Panc1 (cell line): ENCODE measurements around the gene MCMBP. TPM values are rescaled to one million over a fixed set of nuclear protein-coding genes. Genes with fewer than 3 reads are reported as not detected.

ENCODE experiments used
- ATAC-seq: fragments of 200-7000 bp; cut with Tn5 transposase; 2 replicates; pipeline ENCODE4 v1.9.1; 2020; ENCODE audit warnings: mild to moderate bottlenecking, moderate library complexity
- BruUV-seq: library from RNA; stranded (reverse); fragments of 400-500 nt; replicated peaks from 2 replicates; lab custom pipeline; 2021; lab: Mats Ljungman, UMichigan
- CTCF ChIA-PET: fragments of 300-600 bp; sonication (Branson Sonifier 250); formaldehyde crosslinking; loops from one replicate; lab custom pipeline; 2022; ENCODE audit warnings: antibody characterized with exemption; lab: Charles Lee
- POLR2A ChIA-PET: fragments of 300-600 bp; sonication (Branson Sonifier 250); formaldehyde crosslinking; loops from one replicate; lab custom pipeline; 2022; ENCODE audit warnings: antibody characterized with exemption; lab: Charles Lee
- DNase-seq: peaks from one replicate; pipeline ENCODE4 v3.0.0-alpha.2; 2010; ENCODE audit warnings: low read depth, low spot score
- H3K27ac ChIP-seq: 2 replicates; pipeline ENCODE4 v1.5.1; 2011; ENCODE audit warnings: mild to moderate bottlenecking, low read length, inconsistent platforms
- H3K27me3 ChIP-seq: fragments of 200-500 bp; sonication (Bioruptor generic); 2 replicates; pipeline ENCODE4 v1.6.0; 2014; ENCODE audit warnings: low read length, inconsistent platforms; ENCODE audit not compliant: control insufficient read depth, insufficient read depth
- H3K36me3 ChIP-seq: fragments of 200-500 bp; sonication (Bioruptor generic); 2 replicates; pipeline ENCODE4 v1.5.1; 2014; ENCODE audit warnings: inconsistent platforms, mild to moderate bottlenecking, low read length, moderate library complexity; ENCODE audit not compliant: control insufficient read depth, insufficient read depth
- H3K4me1 ChIP-seq: 2 replicates; pipeline ENCODE4 v1.5.1; 2011; ENCODE audit warnings: inconsistent platforms, mild to moderate bottlenecking, low read length, moderate library complexity; ENCODE audit not compliant: control insufficient read depth, insufficient read depth
- H3K4me3 ChIP-seq, 2 experiments: 2 replicates each; pipeline ENCODE4 v1.5.1; 2011 to 2012; ENCODE audit warnings: low read depth in 2 of 2, low read length in 2 of 2, mild to moderate bottlenecking in 2 of 2, inconsistent platforms in 1 of 2, moderate library complexity in 1 of 2
- H3K9me3 ChIP-seq: fragments of 200-500 bp; sonication (Bioruptor generic); 2 replicates; pipeline ENCODE4 v1.5.1; 2014; ENCODE audit warnings: low read depth, mild to moderate bottlenecking, inconsistent platforms, low read length, moderate library complexity; ENCODE audit not compliant: control insufficient read depth, insufficient read depth
- CTCF ChIP-seq: fragments of 450-650 bp; IDR thresholded peaks from 2 replicates; pipeline ENCODE4 v1.5.1; 2017; ENCODE audit warnings: mild to moderate bottlenecking
- POLR2AphosphoS5 ChIP-seq: IDR thresholded peaks from 2 replicates; pipeline ENCODE4 v1.6.1; 2012; ENCODE audit warnings: mild to moderate bottlenecking, low read depth, low read length, moderate library complexity
- REST ChIP-seq, 2 experiments: IDR thresholded peaks; 2 replicates each; pipeline ENCODE4 v1.6.1; 2011 to 2012; ENCODE audit warnings: low read depth in 2 of 2, control low read depth in 1 of 2, low read length in 1 of 2, mild to moderate bottlenecking in 1 of 2, moderate library complexity in 1 of 2; ENCODE audit not compliant: insufficient read depth in 1 of 2
- SIN3A ChIP-seq: IDR thresholded peaks from 2 replicates; pipeline ENCODE4 v1.6.1; 2012; ENCODE audit warnings: low read depth, mild to moderate bottlenecking, low read length, moderate library complexity, borderline replicate concordance; ENCODE audit not compliant: insufficient read depth
- TCF7L2 ChIP-seq: IDR thresholded peaks from 2 replicates; pipeline ENCODE4 v1.6.1; 2011; ENCODE audit warnings: mild to moderate bottlenecking, low read depth, low read length, inconsistent platforms
- in situ Hi-C: cut with HindIII; loops from 2 replicates; pipeline ENCODE4 v1.10.0; 2016; ENCODE audit warnings: low sequenced_read_pairs, low pct_unique_long_range_greater_than_20kb
- intact Hi-C: fragments of 100-400 bp; cut with micrococcal nuclease; formaldehyde crosslinking; loops from one replicate; pipeline ENCODE4 v1.10.0; 2022; ENCODE audit not compliant: unreplicated experiment
- total RNA-seq: library from RNA; stranded (reverse); gene quantifications from one replicate; pipeline ENCODE4 v1.2.1, GENCODE V29; 2021; ENCODE audit not compliant: unreplicated experiment

Gene MCMBP
- total RNA-seq, 1 experiment from 2014 or later = 94.5 TPM

GRCh38 chr10:119863951-119864565, 8.6 kb downstream of the MCMBP start:
- CTCF ChIA-PET = no interaction called here
- no peaks in the 10 kb centered on the region for H3K9me3 ChIP-seq
- POLR2A ChIA-PET = no interaction called here
- ATAC-seq (no peak), DNase-seq (no peak)
- intact Hi-C loops (loop anchor here (5.0 kb wide), 1 partner anchor 177 kb away; no protein-coding TSS in a partner anchor), in situ Hi-C loops (no loop called here)
- H3K36me3 ChIP-seq = no peaks in the 10 kb centered on the region
- H3K4me3 ChIP-seq = no peak overlapping the region
- no peaks in the 10 kb centered on the region for H3K27me3 ChIP-seq
- no peak for TF ChIP-seq TCF7L2
- TF ChIP-seq SIN3A = no peak
- no peak for TF ChIP-seq POLR2AphosphoS5
- TF ChIP-seq CTCF = no peak
- TF ChIP-seq REST (IDR thresholded peaks at IDR 0.05; ENCODE audit: insufficient read depth in 1 of 2, low read depth in 2 of 2, low read length in 1 of 2) = no peak
- H3K4me1 ChIP-seq = peaks cover 32% of the 10 kb centered on the region
- TSS peak; percentile 18 for BruUV-seq
- H3K27ac ChIP-seq = no peak overlapping the region

GRCh38 chr10:119862524-119862923, 10.1 kb downstream of the MCMBP start:
- Histone ChIP-seq H3K27me3 (no peaks in the 10 kb centered on the region), H3K4me1 (peaks cover 19% of the 10 kb centered on the region), H3K27ac (no peak overlapping the region), H3K4me3 (no peak overlapping the region), H3K36me3 (peaks cover 6% of the 10 kb centered on the region), H3K9me3 (no peaks in the 10 kb centered on the region)
- no TSS peak for BruUV-seq
- POLR2A ChIA-PET = no interaction called here
- ATAC-seq = no peak
- intact Hi-C loops (loop anchor here (5.0 kb wide), 1 partner anchor 175 kb away; no protein-coding TSS in a partner anchor), in situ Hi-C loops (no loop called here)
- TF ChIP-seq POLR2AphosphoS5 (no peak), CTCF (no peak), REST (IDR thresholded peaks at IDR 0.05; ENCODE audit: insufficient read depth in 1 of 2, low read depth in 2 of 2, low read length in 1 of 2) (no peak), SIN3A (no peak)
- DNase-seq = no peak
- CTCF ChIA-PET = no interaction called here
